Thyroid gland (tissue), 4 donors: Measurements from ENCODE around the gene HS6ST2.

ENCODE experiments used
- CTCF ChIP-seq, 6 experiments: fragments of 200-600 bp in 3 of 6; fragments of 450-650 bp in 3 of 6; sonication (generic) in 3 of 6; IDR thresholded peaks; one replicate each; pipeline ENCODE4 v1.5.1; 2016 to 2019; ENCODE audit warnings: antibody characterized with exemption in 6 of 6, mild to moderate bottlenecking in 2 of 6, inconsistent platforms in 1 of 6, moderate library complexity in 1 of 6
- POLR2A ChIP-seq, 2 donors: fragments of 450-650 bp; IDR thresholded peaks; one replicate each; pipeline ENCODE4 v1.6.1; 2017; ENCODE audit warnings: antibody characterized with exemption in 2 of 2, mild to moderate bottlenecking in 2 of 2, moderate library complexity in 1 of 2

GRCh38 chrX:132909643-132910042 is 48.8 kb downstream of the HS6ST2 start:
- TF ChIP-seq CTCF (IDR thresholded peaks at IDR 0.05) (no peak), POLR2A (IDR thresholded peaks at IDR 0.05) (no peak)
